K562 (cell line): ENCODE measurements around the gene EPSTI1. TPM values are rescaled to one million over a fixed set of nuclear protein-coding genes. Genes with fewer than 3 reads are reported as not detected.

Experiments used
- ATAC-seq: fragments of 200-7000 bp; cut with Tn5 transposase; 3 replicates; pipeline ENCODE4 v1.9.1; 2020; ENCODE audit warnings: moderate library complexity
- BruUV-seq: library from RNA; stranded (reverse); fragments of 400-500 nt; replicated peaks from 2 replicates; lab custom pipeline; 2021; lab: Mats Ljungman, UMichigan
- CTCF ChIA-PET: fragments of 300-600 bp; formaldehyde crosslinking; extraction: SDS; loops from one replicate; lab custom pipeline; 2021; ENCODE audit warnings: low intra/inter-chr PET ratio; lab: Yijun Ruan, JAX
- POLR2A ChIA-PET: fragments of 300-600, 350-650 bp; sonication (Branson Sonifier 250); formaldehyde crosslinking; extraction: SDS; loops from one replicate; lab custom pipeline; 2021; ENCODE audit warnings: antibody characterized with exemption, inconsistent platforms; lab: Yijun Ruan, JAX
- DNase-seq, 4 experiments: peaks; one replicate each; pipeline versions ENCODE4 v3.0.0 to v3.0.0-alpha.2; 2011 to 2018; ENCODE audit warnings: low spot score in 3 of 4, mixed read lengths in 3 of 4; ENCODE audit errors: extremely low read depth in 1 of 4
- FAIRE-seq: peaks from 2 replicates; lab custom pipeline; 2011; peaks lifted over from hg19 to GRCh38; lab: Jason Lieb, UNC
- H2AFZ ChIP-seq: 2 replicates; pipeline ENCODE4 v1.6.0; 2011; ENCODE audit warnings: low read depth, low read length, control low read depth, inconsistent platforms
- H3K27ac ChIP-seq: fragments of 200-600 bp; 3 replicates; pipeline ENCODE4 v1.8.0; 2011; ENCODE audit warnings: low read depth, mild to moderate bottlenecking, control low read depth, inconsistent platforms, low read length, moderate library complexity, mixed read lengths; ENCODE audit errors: extremely low read depth
- H3K27me3 ChIP-seq, 2 experiments: fragments of 300-600 bp in 1 of 2; 2 replicates in 1 of 2; 3 replicates in 1 of 2; pipeline versions ENCODE4 v1.6.0 to v1.8.0; 2011; ENCODE audit warnings: inconsistent platforms in 2 of 2, low read length in 2 of 2, mild to moderate bottlenecking in 1 of 2, mixed read lengths in 1 of 2, moderate library complexity in 1 of 2; ENCODE audit not compliant: control insufficient read depth in 2 of 2, insufficient read depth in 2 of 2
- H3K36me3 ChIP-seq: fragments of 300-600 bp; 3 replicates; pipeline ENCODE4 v1.8.0; 2011; ENCODE audit warnings: mild to moderate bottlenecking, low read length, inconsistent platforms; ENCODE audit not compliant: control insufficient read depth, insufficient read depth
- H3K4me1 ChIP-seq, 2 experiments: fragments of 200-600 bp in 1 of 2; replicated peaks in 1 of 2; 2 replicates in 1 of 2; 3 replicates in 1 of 2; pipeline versions ENCODE4 v1.5.1 to v1.8.0; 2011; ENCODE audit warnings: inconsistent platforms in 2 of 2, low read length in 2 of 2, mild to moderate bottlenecking in 1 of 2, mixed read lengths in 1 of 2, moderate library complexity in 1 of 2; ENCODE audit not compliant: control insufficient read depth in 2 of 2, insufficient read depth in 2 of 2
- H3K4me2 ChIP-seq: 2 replicates; pipeline ENCODE4 v1.6.1; 2011; ENCODE audit warnings: low read length, control low read depth, inconsistent platforms, mixed read lengths; ENCODE audit not compliant: insufficient read depth
- H3K4me3 ChIP-seq: fragments of 200-600 bp; sonication (generic), shearing (Covaris generic); 2 replicates; pipeline ENCODE4 v1.5.1; 2016; ENCODE audit warnings: control low read depth, inconsistent platforms
- H3K79me2 ChIP-seq: fragments of 200-600 bp; 3 replicates; pipeline ENCODE4 v1.8.0; 2011; ENCODE audit warnings: low read length, inconsistent platforms; ENCODE audit not compliant: control insufficient read depth, insufficient read depth
- H3K9ac ChIP-seq, 2 experiments: 2 replicates each; pipeline versions ENCODE4 v1.6.0 to v1.6.1; 2011; ENCODE audit warnings: low read depth in 2 of 2, low read length in 2 of 2, control low read depth in 1 of 2, inconsistent platforms in 1 of 2, mild to moderate bottlenecking in 1 of 2, mixed read lengths in 1 of 2; ENCODE audit not compliant: insufficient read depth in 1 of 2
- H3K9me1 ChIP-seq: one replicate; pipeline ENCODE4 v1.6.0; 2011; ENCODE audit warnings: inconsistent platforms, mild to moderate bottlenecking, low read length, moderate library complexity; ENCODE audit not compliant: control insufficient read depth, insufficient read depth
- H3K9me3 ChIP-seq: replicated peaks from 2 replicates; pipeline ENCODE4 v1.5.1; 2011; ENCODE audit warnings: low read depth, low read length, inconsistent platforms; ENCODE audit not compliant: control insufficient read depth, insufficient read depth
- H4K20me1 ChIP-seq: replicated peaks from 2 replicates; pipeline ENCODE4 v1.6.1; 2011; ENCODE audit warnings: low read length, inconsistent platforms, mixed read lengths; ENCODE audit not compliant: control insufficient read depth, insufficient read depth
- CREBBP ChIP-seq: IDR thresholded peaks from one replicate; pipeline ENCODE4 v1.6.1; 2012; ENCODE audit warnings: low read depth, mild to moderate bottlenecking, control low read depth, inconsistent platforms, low read length
- GTF2A2 ChIP-seq: IDR thresholded peaks from 2 replicates; pipeline ENCODE4 v1.6.1; 2016; ENCODE audit warnings: mild to moderate bottlenecking, missing genetic modification characterization, missing compliant biosample characterization
- HDAC1 ChIP-seq, 2 experiments: fragments of 450-650 bp; IDR thresholded peaks; 2 replicates each; pipeline ENCODE4 v1.6.1; 2016 to 2017; ENCODE audit warnings: inconsistent platforms in 1 of 2, mild to moderate bottlenecking in 1 of 2, moderate library complexity in 1 of 2
- RAD51 ChIP-seq: fragments of 450-650 bp; IDR thresholded peaks from 2 replicates; pipeline ENCODE4 v1.7.1; 2016; ENCODE audit warnings: low read depth, mild to moderate bottlenecking, borderline replicate concordance
- TCFL5 ChIP-seq: fragments of 250-450 bp; sonication (Bioruptor Pico); conservative IDR thresholded peaks from 2 replicates; pipeline ENCODE4 v1.6.1; 2021; ENCODE audit warnings: mild to moderate bottlenecking, moderate library complexity, matching md5 sums
- WHSC1 ChIP-seq: IDR thresholded peaks from one replicate; pipeline ENCODE4 v1.6.1; 2012; ENCODE audit warnings: low read length, control low read depth, inconsistent platforms
- ZNF584 ChIP-seq: fragments of 200-800 bp; sonication (Bioruptor generic); IDR thresholded peaks from 2 replicates; pipeline ENCODE4 v1.6.1; 2016; ENCODE audit warnings: low read depth, mild to moderate bottlenecking, missing genetic modification characterization, missing compliant biosample characterization
- WGBS: fragments of 100-300 bp; shearing (Covaris generic); methylation state at CpG from one replicate; pipeline ENCODE4 v1.1.6; 2016; ENCODE audit warnings: low coverage, mixed read lengths; ENCODE audit not compliant: insufficient coverage; ENCODE audit errors: missing lambda C conversion rate; 5-methylcytosine and 5-hydroxymethylcytosine counted together
- in situ Hi-C: fragments of 300-500 bp; cut with MboI; formaldehyde crosslinking; loops from 4 replicates; pipeline ENCODE4 v1.15.0; 2018; ENCODE audit warnings: inconsistent platforms, mixed read lengths
- intact Hi-C: fragments of 100-400 bp; cut with micrococcal nuclease; formaldehyde crosslinking; loops from 2 replicates; pipeline ENCODE4 v1.14.2; 2022
- polyA plus RNA-seq, 8 experiments: library from polyadenylated mRNA; depleted of rRNA in 4 of 8; stranded (reverse) in 5 of 8; unstranded in 3 of 8; fragments of >200 nt; fragmentation: Nextera tagmentation in 2 of 8; fragmentation: Illumina TruSeq in 1 of 8; extraction: Ambion mirVana in 2 of 8; extraction: Trizol in 1 of 8; gene quantifications; 2 replicates each; pipeline versions ENCODE4 v1.2.1 to v1.2.3, GENCODE V29; 2011 to 2014; ENCODE audit warnings: inconsistent platforms in 1 of 8, missing spikeins in 1 of 8
- total RNA-seq, 7 experiments: library from RNA; depleted of rRNA in 6 of 7; stranded (reverse); fragments of >200 nt in 6 of 7; fragmentation: Illumina TruSeq in 2 of 7; extraction: Trizol in 2 of 7; gene quantifications; 2 replicates each; pipeline versions ENCODE4 v1.2.1 to v1.2.3, GENCODE V29; 2011 to 2021; ENCODE audit warnings: low replicate concordance in 1 of 7
- TF ChIP-seq, protein P1 (sequence below): fragments of 450-650 bp; IDR thresholded peaks from 2 replicates; pipeline ENCODE4 v1.6.1; 2018; ENCODE audit not compliant: partially characterized antibody

EPSTI1 gene
- total and polyA plus RNA-seq, 9 of the 15 experiments (the other 6 are each of a cell fraction or from before 2014, with no cell fraction given), result 0.18 to 1.0 TPM; not detected in 7

DNA sequence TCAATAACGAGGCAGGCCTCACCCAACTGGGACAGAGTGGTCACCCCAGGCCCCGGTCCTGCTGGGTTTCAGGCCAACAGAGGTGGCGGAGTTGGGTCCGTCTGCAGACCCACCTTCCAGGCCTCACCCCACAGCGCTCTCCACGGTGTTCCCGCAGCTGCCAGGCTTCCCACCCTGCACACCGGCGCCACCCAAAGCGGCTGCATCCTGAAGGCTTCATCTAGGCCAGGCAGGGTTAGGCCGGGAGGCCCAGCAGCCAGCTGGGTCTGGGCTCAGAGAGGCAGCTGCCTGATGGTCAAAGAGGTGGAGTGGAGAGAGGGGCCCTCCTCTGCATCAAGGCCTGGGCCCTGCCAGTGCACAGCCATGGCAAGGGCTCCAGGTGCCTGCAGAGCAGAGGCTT is 44.1 kb downstream of the EPSTI1 start:
- POLR2A ChIA-PET, result no interaction called here
- H3K27ac ChIP-seq, result no peak overlapping the region
- FAIRE-seq, result no peak
- H3K4me1 ChIP-seq, result no peaks in the 10 kb centered on the region
- H3K27me3 ChIP-seq, result no peaks in the 10 kb centered on the region
- H3K79me2 ChIP-seq, result no peaks in the 10 kb centered on the region
- H3K36me3 ChIP-seq, result no peaks in the 10 kb centered on the region
- H3K4me2 ChIP-seq, result no peak overlapping the region
- in situ Hi-C loops (no loop called here), intact Hi-C loops (no loop called here)
- CTCF ChIA-PET, result no interaction called here
- no TSS peak for BruUV-seq
- WGBS, result 0% methylated on average over 1 of the region's 11 CpGs
- H3K9me1 ChIP-seq, result no peaks in the 10 kb centered on the region
- ATAC-seq, result no peak
- H3K9me3 ChIP-seq, result no peaks in the 10 kb centered on the region
- no peak overlapping the region for H3K4me3 ChIP-seq
- no peak overlapping the region for H3K9ac ChIP-seq
- DNase-seq, result no peak
- no peak overlapping the region for H2AFZ ChIP-seq
- H4K20me1 ChIP-seq, result no peaks in the 10 kb centered on the region
- no peak for TF ChIP-seq WHSC1

DNA sequence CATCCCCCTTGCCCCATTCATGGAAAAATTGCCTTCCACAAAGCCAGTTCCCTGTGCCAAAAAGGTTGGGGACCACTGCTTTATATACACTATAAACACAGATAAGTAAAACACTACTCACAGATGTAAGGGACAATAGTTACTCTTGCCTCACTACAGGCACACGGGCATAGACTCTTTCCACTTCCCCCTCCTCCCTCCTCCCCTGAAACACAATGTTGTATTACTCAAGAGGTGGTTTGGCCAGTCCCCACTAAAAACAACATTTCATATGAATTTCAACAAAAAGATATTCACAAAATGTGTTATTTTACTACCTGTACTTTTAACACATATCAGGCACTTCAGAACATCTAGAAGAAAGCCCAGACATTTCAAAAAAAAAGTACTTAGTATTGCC is 45.1 kb downstream of the EPSTI1 start:
- no peaks in the 10 kb centered on the region for H3K9me3 ChIP-seq
- no peaks in the 10 kb centered on the region for H3K79me2 ChIP-seq
- no peaks in the 10 kb centered on the region for H3K4me1 ChIP-seq
- POLR2A ChIA-PET, result no interaction called here
- no peaks in the 10 kb centered on the region for H3K9me1 ChIP-seq
- 0% methylated on average over 1 of the region's 1 CpG for WGBS
- TF ChIP-seq RAD51, result no peak
- no peak for TF ChIP-seq HDAC1 (IDR thresholded peaks at IDR 0.05)
- TF ChIP-seq, protein P1, sequence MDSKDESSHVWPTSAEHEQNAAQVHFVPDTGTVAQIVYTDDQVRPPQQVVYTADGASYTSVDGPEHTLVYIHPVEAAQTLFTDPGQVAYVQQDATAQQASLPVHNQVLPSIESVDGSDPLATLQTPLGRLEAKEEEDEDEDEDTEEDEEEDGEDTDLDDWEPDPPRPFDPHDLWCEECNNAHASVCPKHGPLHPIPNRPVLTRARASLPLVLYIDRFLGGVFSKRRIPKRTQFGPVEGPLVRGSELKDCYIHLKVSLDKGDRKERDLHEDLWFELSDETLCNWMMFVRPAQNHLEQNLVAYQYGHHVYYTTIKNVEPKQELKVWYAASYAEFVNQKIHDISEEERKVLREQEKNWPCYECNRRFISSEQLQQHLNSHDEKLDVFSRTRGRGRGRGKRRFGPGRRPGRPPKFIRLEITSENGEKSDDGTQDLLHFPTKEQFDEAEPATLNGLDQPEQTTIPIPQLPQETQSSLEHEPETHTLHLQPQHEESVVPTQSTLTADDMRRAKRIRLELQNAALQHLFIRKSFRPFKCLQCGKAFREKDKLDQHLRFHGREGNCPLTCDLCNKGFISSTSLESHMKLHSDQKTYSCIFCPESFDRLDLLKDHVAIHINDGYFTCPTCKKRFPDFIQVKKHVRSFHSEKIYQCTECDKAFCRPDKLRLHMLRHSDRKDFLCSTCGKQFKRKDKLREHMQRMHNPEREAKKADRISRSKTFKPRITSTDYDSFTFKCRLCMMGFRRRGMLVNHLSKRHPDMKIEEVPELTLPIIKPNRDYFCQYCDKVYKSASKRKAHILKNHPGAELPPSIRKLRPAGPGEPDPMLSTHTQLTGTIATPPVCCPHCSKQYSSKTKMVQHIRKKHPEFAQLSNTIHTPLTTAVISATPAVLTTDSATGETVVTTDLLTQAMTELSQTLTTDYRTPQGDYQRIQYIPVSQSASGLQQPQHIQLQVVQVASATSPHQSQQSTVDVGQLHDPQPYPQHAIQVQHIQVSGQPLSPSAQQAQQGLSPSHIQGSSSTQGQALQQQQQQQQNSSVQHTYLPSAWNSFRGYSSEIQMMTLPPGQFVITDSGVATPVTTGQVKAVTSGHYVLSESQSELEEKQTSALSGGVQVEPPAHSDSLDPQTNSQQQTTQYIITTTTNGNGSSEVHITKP, result no peak
- TF ChIP-seq GTF2A2 (tag), result no peak
- TF ChIP-seq ZNF584 (CRISPR knock-in tag), result no peak
- TF ChIP-seq CREBBP, result no peak
- no peak for TF ChIP-seq TCFL5 (CRISPR knock-in tag)
- no peaks in the 10 kb centered on the region for H3K27me3 ChIP-seq
- no peaks in the 10 kb centered on the region for H4K20me1 ChIP-seq
- no peak overlapping the region for H3K9ac ChIP-seq
- DNase-seq, result no peak
- no peak overlapping the region for H2AFZ ChIP-seq
- no peak for FAIRE-seq
- no peak overlapping the region for H3K4me2 ChIP-seq
- BruUV-seq, result no TSS peak
- CTCF ChIA-PET, result no interaction called here
- no peaks in the 10 kb centered on the region for H3K36me3 ChIP-seq
- intact Hi-C loops, result no loop called here
- H3K27ac ChIP-seq, result no peak overlapping the region
- in situ Hi-C loops, result no loop called here
- no peak overlapping the region for H3K4me3 ChIP-seq
- no peak for ATAC-seq
